ENCODE measurements around the gene DBR1. TPM values are rescaled to one million over a fixed set of nuclear protein-coding genes. Genes with fewer than 3 reads are reported as not detected.

The DBR1 gene
- total and polyA plus RNA-seq, 2 donors from 2014 or later = 8.5 to 18.9 TPM

DNA sequence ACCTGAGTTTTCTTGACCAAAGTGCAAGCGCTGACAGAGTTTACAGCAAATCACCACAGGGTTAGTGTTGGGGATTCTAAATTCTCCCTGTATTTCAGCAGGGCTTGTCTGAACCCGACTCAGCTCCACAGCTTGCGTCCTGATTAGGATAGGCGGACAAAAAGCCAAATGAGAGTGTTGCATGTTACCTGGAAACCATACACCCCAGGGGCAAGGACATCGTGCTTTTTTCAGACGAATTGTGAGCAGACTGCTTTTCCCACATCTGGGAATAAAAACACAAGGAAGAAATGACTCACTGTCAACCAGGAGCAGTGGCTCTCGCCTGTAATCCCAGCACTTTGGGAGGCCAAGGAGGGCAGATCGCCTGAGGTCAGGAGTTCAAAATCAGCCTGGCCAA lies 62.4 kb downstream of the DBR1 start:
- Histone ChIP-seq H3K36me3 (ENCODE audit: control insufficient read depth in 2 of 3, insufficient read depth in 3 of 3, low read length in 3 of 3) (peaks cover 0 to under 1% (median 0%) of the 10 kb centered on the region in 3 donors), H3K27ac (ENCODE audit: low read depth in 2 of 2, low read length in 2 of 2) (no peak overlapping the region), H3K9ac (ENCODE audit: low read length in 3 of 3) (no peak overlapping the region), H3K9me3 (ENCODE audit: control insufficient read depth in 2 of 3, insufficient read depth in 1 of 3, low read length in 3 of 3) (no peaks in the 10 kb centered on the region), H3K27me3 (ENCODE audit: control insufficient read depth, insufficient read depth, low read length) (no peaks in the 10 kb centered on the region), H3K4me3 (ENCODE audit: low read length in 3 of 3) (no peak overlapping the region), H3K4me1 (ENCODE audit: control insufficient read depth in 2 of 3, insufficient read depth in 2 of 3, low read depth in 1 of 3, low read length in 3 of 3) (peaks cover 0 to 24% (median 14%) of the 10 kb centered on the region in 3 donors)
- DNase-seq (no peak), FAIRE-seq (no peak)
- TF ChIP-seq, protein P1, sequence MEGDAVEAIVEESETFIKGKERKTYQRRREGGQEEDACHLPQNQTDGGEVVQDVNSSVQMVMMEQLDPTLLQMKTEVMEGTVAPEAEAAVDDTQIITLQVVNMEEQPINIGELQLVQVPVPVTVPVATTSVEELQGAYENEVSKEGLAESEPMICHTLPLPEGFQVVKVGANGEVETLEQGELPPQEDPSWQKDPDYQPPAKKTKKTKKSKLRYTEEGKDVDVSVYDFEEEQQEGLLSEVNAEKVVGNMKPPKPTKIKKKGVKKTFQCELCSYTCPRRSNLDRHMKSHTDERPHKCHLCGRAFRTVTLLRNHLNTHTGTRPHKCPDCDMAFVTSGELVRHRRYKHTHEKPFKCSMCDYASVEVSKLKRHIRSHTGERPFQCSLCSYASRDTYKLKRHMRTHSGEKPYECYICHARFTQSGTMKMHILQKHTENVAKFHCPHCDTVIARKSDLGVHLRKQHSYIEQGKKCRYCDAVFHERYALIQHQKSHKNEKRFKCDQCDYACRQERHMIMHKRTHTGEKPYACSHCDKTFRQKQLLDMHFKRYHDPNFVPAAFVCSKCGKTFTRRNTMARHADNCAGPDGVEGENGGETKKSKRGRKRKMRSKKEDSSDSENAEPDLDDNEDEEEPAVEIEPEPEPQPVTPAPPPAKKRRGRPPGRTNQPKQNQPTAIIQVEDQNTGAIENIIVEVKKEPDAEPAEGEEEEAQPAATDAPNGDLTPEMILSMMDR (IDR thresholded peaks at IDR 0.05; ENCODE audit: borderline replicate concordance, extremely low read depth, insufficient read depth) = no peak
- intact Hi-C loops (cut with DNase I) = no loop called here

Other genes with a start within 250 kb of the DBR1 start
- gene CLDN18, start 164.8 kb downstream of the DBR1 start, total RNA-seq = not detected
- gene CLDN18, start 164.8 kb downstream of the DBR1 start, polyA plus RNA-seq (ENCODE audit: insufficient read depth, low read depth, low replicate concordance) = not detected
- gene DZIP1L, start 59.3 kb downstream of the DBR1 start, total RNA-seq = 22.3 TPM
- gene DZIP1L, start 59.3 kb downstream of the DBR1 start, polyA plus RNA-seq (ENCODE audit: insufficient read depth, low read depth, low replicate concordance) = 2.9 TPM
- not detected for gene A4GNT, start 42.5 kb downstream of the DBR1 start, total RNA-seq
- not detected for gene A4GNT, start 42.5 kb downstream of the DBR1 start, polyA plus RNA-seq (ENCODE audit: insufficient read depth, low read depth, low replicate concordance)
- gene ARMC8, start 12.4 kb upstream of the DBR1 start, total RNA-seq = 47.3 TPM
- 17.1 TPM for gene ARMC8, start 12.4 kb upstream of the DBR1 start, polyA plus RNA-seq (ENCODE audit: insufficient read depth, low read depth, low replicate concordance)
- 3.5 TPM for gene NME9, start 154.9 kb upstream of the DBR1 start, total RNA-seq
- gene NME9, start 154.9 kb upstream of the DBR1 start, polyA plus RNA-seq (ENCODE audit: insufficient read depth, low read depth, low replicate concordance) = 0.73 TPM
- 106 TPM for gene MRAS, start 173.7 kb upstream of the DBR1 start, total RNA-seq
- gene MRAS, start 173.7 kb upstream of the DBR1 start, polyA plus RNA-seq (ENCODE audit: insufficient read depth, low read depth, low replicate concordance) = 30.9 TPM